Skeletal muscle satellite cell (primary cell): ENCODE results near the gene MORF4L1.
"Not testable (repeated sequence)": the region's sequence is repeated elsewhere in the genome, so short reads cannot be mapped to it uniquely, and the experiment has no call there.

ENCODE experiments used
- H3K27me3 ChIP-seq: 2 replicates; pipeline ENCODE4 v1.7.0; 2013; ENCODE audit warnings: low read length; ENCODE audit not compliant: control insufficient read depth, insufficient read depth
- H3K36me3 ChIP-seq: 2 replicates; pipeline ENCODE4 v1.7.0; 2013; ENCODE audit warnings: mild to moderate bottlenecking, control low read depth, low read length; ENCODE audit not compliant: insufficient read depth
- H3K4me1 ChIP-seq: 2 replicates; pipeline ENCODE4 v1.7.0; 2013; ENCODE audit warnings: low read length; ENCODE audit not compliant: control insufficient read depth, insufficient read depth
- H3K4me2 ChIP-seq: 2 replicates; pipeline ENCODE4 v1.7.0; 2013; ENCODE audit warnings: mild to moderate bottlenecking, low read length
- H3K4me3 ChIP-seq: 2 replicates; pipeline ENCODE4 v1.7.0; 2013; ENCODE audit warnings: low read length
- H3K9ac ChIP-seq: 2 replicates; pipeline ENCODE4 v1.7.0; 2013; ENCODE audit warnings: mild to moderate bottlenecking, low read depth, low read length, moderate library complexity
- H3K9me3 ChIP-seq: replicated peaks from 2 replicates; pipeline ENCODE4 v1.7.0; 2013; ENCODE audit warnings: mild to moderate bottlenecking, control low read depth, low read length

Gene MORF4L1

GRCh38 chr15:78880242-78880533 lies 7.5 kb downstream of the MORF4L1 start:
- Histone ChIP-seq H3K4me2 (peak overlapping the region; percentile 31), H3K9ac (no peak overlapping the region), H3K9me3 (no peaks in the 10 kb centered on the region), H3K4me1 (peaks cover 53% of the 10 kb centered on the region), H3K36me3 (peaks cover 37% of the 10 kb centered on the region), H3K4me3 (no peak overlapping the region), H3K27me3 (no peaks in the 10 kb centered on the region)

GRCh38 chr15:78880813-78881212 lies 8.1 kb downstream of the MORF4L1 start:
- no peaks in the 10 kb centered on the region for H3K9me3 ChIP-seq
- peaks cover 44% of the 10 kb centered on the region for H3K36me3 ChIP-seq
- peaks cover 50% of the 10 kb centered on the region for H3K4me1 ChIP-seq
- no peak overlapping the region for H3K4me3 ChIP-seq
- H3K4me2 ChIP-seq: no peak overlapping the region
- H3K9ac ChIP-seq: no peak overlapping the region
- H3K27me3 ChIP-seq: no peaks in the 10 kb centered on the region

GRCh38 chr15:78881681-78882080 lies 9.0 kb downstream of the MORF4L1 start:
- H3K4me1 ChIP-seq: peaks cover 43% of the 10 kb centered on the region
- H3K9ac ChIP-seq: no peak overlapping the region
- H3K27me3 ChIP-seq: no peaks in the 10 kb centered on the region
- H3K9me3 ChIP-seq: no peaks in the 10 kb centered on the region
- H3K4me2 ChIP-seq: no peak overlapping the region
- H3K4me3 ChIP-seq: no peak overlapping the region
- peaks cover 51% of the 10 kb centered on the region for H3K36me3 ChIP-seq

- H3K4me2 ChIP-seq: no peak overlapping the region
- no peaks in the 10 kb centered on the region for H3K9me3 ChIP-seq
- no peak overlapping the region for H3K9ac ChIP-seq
- peaks cover 92% of the 10 kb centered on the region for H3K36me3 ChIP-seq
- H3K4me1 ChIP-seq: no peaks in the 10 kb centered on the region
- no peak overlapping the region for H3K4me3 ChIP-seq
- H3K27me3 ChIP-seq: no peaks in the 10 kb centered on the region
These were observed 16.3 kb downstream of the MORF4L1 start for GRCh38 chr15:78889000-78889399.

GRCh38 chr15:78893538-78893937 lies 20.8 kb downstream of the MORF4L1 start:
- Histone ChIP-seq H3K4me1 (no peaks in the 10 kb centered on the region), H3K9ac (no peak overlapping the region), H3K36me3 (peaks cover 95% of the 10 kb centered on the region), H3K4me2 (no peak overlapping the region), H3K27me3 (no peaks in the 10 kb centered on the region), H3K4me3 (no peak overlapping the region), H3K9me3 (no peaks in the 10 kb centered on the region)

GRCh38 chr15:78895471-78895870 lies 22.8 kb downstream of the MORF4L1 start:
- H3K4me2 ChIP-seq: no peak overlapping the region
- H3K4me3 ChIP-seq: no peak overlapping the region
- peaks cover 93% of the 10 kb centered on the region for H3K36me3 ChIP-seq
- H3K4me1 ChIP-seq: no peaks in the 10 kb centered on the region
- no peaks in the 10 kb centered on the region for H3K9me3 ChIP-seq
- no peaks in the 10 kb centered on the region for H3K27me3 ChIP-seq
- H3K9ac ChIP-seq: no peak overlapping the region

GRCh38 chr15:78898540-78898939 lies 25.9 kb downstream of the MORF4L1 start:
- H3K9ac ChIP-seq: no peak overlapping the region
- H3K9me3 ChIP-seq: no peaks in the 10 kb centered on the region
- peaks cover 16% of the 10 kb centered on the region for H3K4me1 ChIP-seq
- H3K27me3 ChIP-seq: no peaks in the 10 kb centered on the region
- H3K4me2 ChIP-seq: no peak overlapping the region
- H3K4me3 ChIP-seq: no peak overlapping the region
- H3K36me3 ChIP-seq: peaks cover 92% of the 10 kb centered on the region

GRCh38 chr15:78900819-78901533 lies 28.3 kb downstream of the MORF4L1 start:
- not testable (repeated sequence) for H3K9me3 ChIP-seq, H3K4me2 ChIP-seq, H3K9ac ChIP-seq, H3K27me3 ChIP-seq, H3K4me3 ChIP-seq
- Histone ChIP-seq H3K36me3 (peaks cover 84% of the 10 kb centered on the region), H3K4me1 (peaks cover 33% of the 10 kb centered on the region)

GRCh38 chr15:78902281-78903032 lies 29.8 kb downstream of the MORF4L1 start:
- Histone ChIP-seq H3K36me3 (peaks cover 86% of the 10 kb centered on the region), H3K4me1 (peaks cover 44% of the 10 kb centered on the region)
- H3K4me2 ChIP-seq, H3K4me3 ChIP-seq, H3K9me3 ChIP-seq, H3K27me3 ChIP-seq, H3K9ac ChIP-seq: not testable (repeated sequence)

GRCh38 chr15:78904599-78905358 lies 32.1 kb downstream of the MORF4L1 start:
- Histone ChIP-seq H3K4me3 (no peak overlapping the region), H3K36me3 (peaks cover 77% of the 10 kb centered on the region), H3K9me3 (no peaks in the 10 kb centered on the region), H3K4me2 (no peak overlapping the region), H3K4me1 (peaks cover 44% of the 10 kb centered on the region), H3K9ac (no peak overlapping the region), H3K27me3 (no peaks in the 10 kb centered on the region)

- Histone ChIP-seq H3K36me3 (peaks cover 75% of the 10 kb centered on the region), H3K4me1 (peaks cover 44% of the 10 kb centered on the region), H3K9me3 (no peaks in the 10 kb centered on the region), H3K27me3 (no peaks in the 10 kb centered on the region), H3K4me3 (no peak overlapping the region), H3K4me2 (peak overlapping the region; percentile 23), H3K9ac (no peak overlapping the region)
These were observed 33.6 kb downstream of the MORF4L1 start for GRCh38 chr15:78906316-78906620.
